K562 (cell line): ENCODE measurements around the gene CCL20. TPM values are rescaled to one million over a fixed set of nuclear protein-coding genes. Genes with fewer than 3 reads are reported as not detected.

Source experiments
- ATAC-seq: fragments of 200-7000 bp; cut with Tn5 transposase; 3 replicates; pipeline ENCODE4 v1.9.1; 2020; ENCODE audit warnings: moderate library complexity
- BruUV-seq: library from RNA; stranded (reverse); fragments of 400-500 nt; replicated peaks from 2 replicates; lab custom pipeline; 2021; lab: Mats Ljungman, UMichigan
- CTCF ChIA-PET: fragments of 300-600 bp; formaldehyde crosslinking; extraction: SDS; loops from one replicate; lab custom pipeline; 2021; ENCODE audit warnings: low intra/inter-chr PET ratio; lab: Yijun Ruan, JAX
- POLR2A ChIA-PET: fragments of 300-600, 350-650 bp; sonication (Branson Sonifier 250); formaldehyde crosslinking; extraction: SDS; loops from one replicate; lab custom pipeline; 2021; ENCODE audit warnings: antibody characterized with exemption, inconsistent platforms; lab: Yijun Ruan, JAX
- DNase-seq, 4 experiments: peaks; one replicate each; pipeline versions ENCODE4 v3.0.0 to v3.0.0-alpha.2; 2011 to 2018; ENCODE audit warnings: low spot score in 3 of 4, mixed read lengths in 3 of 4; ENCODE audit errors: extremely low read depth in 1 of 4
- FAIRE-seq: peaks from 2 replicates; lab custom pipeline; 2011; peaks lifted over from hg19 to GRCh38; lab: Jason Lieb, UNC
- H2AFZ ChIP-seq: 2 replicates; pipeline ENCODE4 v1.6.0; 2011; ENCODE audit warnings: low read depth, low read length, control low read depth, inconsistent platforms
- H3K27ac ChIP-seq: fragments of 200-600 bp; 3 replicates; pipeline ENCODE4 v1.8.0; 2011; ENCODE audit warnings: low read depth, mild to moderate bottlenecking, control low read depth, inconsistent platforms, low read length, moderate library complexity, mixed read lengths; ENCODE audit errors: extremely low read depth
- H3K27me3 ChIP-seq, 2 experiments: fragments of 300-600 bp in 1 of 2; 2 replicates in 1 of 2; 3 replicates in 1 of 2; pipeline versions ENCODE4 v1.6.0 to v1.8.0; 2011; ENCODE audit warnings: inconsistent platforms in 2 of 2, low read length in 2 of 2, mild to moderate bottlenecking in 1 of 2, mixed read lengths in 1 of 2, moderate library complexity in 1 of 2; ENCODE audit not compliant: control insufficient read depth in 2 of 2, insufficient read depth in 2 of 2
- H3K36me3 ChIP-seq: fragments of 300-600 bp; 3 replicates; pipeline ENCODE4 v1.8.0; 2011; ENCODE audit warnings: mild to moderate bottlenecking, low read length, inconsistent platforms; ENCODE audit not compliant: control insufficient read depth, insufficient read depth
- H3K4me1 ChIP-seq, 2 experiments: fragments of 200-600 bp in 1 of 2; replicated peaks in 1 of 2; 2 replicates in 1 of 2; 3 replicates in 1 of 2; pipeline versions ENCODE4 v1.5.1 to v1.8.0; 2011; ENCODE audit warnings: inconsistent platforms in 2 of 2, low read length in 2 of 2, mild to moderate bottlenecking in 1 of 2, mixed read lengths in 1 of 2, moderate library complexity in 1 of 2; ENCODE audit not compliant: control insufficient read depth in 2 of 2, insufficient read depth in 2 of 2
- H3K4me2 ChIP-seq: 2 replicates; pipeline ENCODE4 v1.6.1; 2011; ENCODE audit warnings: low read length, control low read depth, inconsistent platforms, mixed read lengths; ENCODE audit not compliant: insufficient read depth
- H3K4me3 ChIP-seq: fragments of 200-600 bp; sonication (generic), shearing (Covaris generic); 2 replicates; pipeline ENCODE4 v1.5.1; 2016; ENCODE audit warnings: control low read depth, inconsistent platforms
- H3K79me2 ChIP-seq: fragments of 200-600 bp; 3 replicates; pipeline ENCODE4 v1.8.0; 2011; ENCODE audit warnings: low read length, inconsistent platforms; ENCODE audit not compliant: control insufficient read depth, insufficient read depth
- H3K9ac ChIP-seq, 2 experiments: 2 replicates each; pipeline versions ENCODE4 v1.6.0 to v1.6.1; 2011; ENCODE audit warnings: low read depth in 2 of 2, low read length in 2 of 2, control low read depth in 1 of 2, inconsistent platforms in 1 of 2, mild to moderate bottlenecking in 1 of 2, mixed read lengths in 1 of 2; ENCODE audit not compliant: insufficient read depth in 1 of 2
- H3K9me1 ChIP-seq: one replicate; pipeline ENCODE4 v1.6.0; 2011; ENCODE audit warnings: inconsistent platforms, mild to moderate bottlenecking, low read length, moderate library complexity; ENCODE audit not compliant: control insufficient read depth, insufficient read depth
- H3K9me3 ChIP-seq: replicated peaks from 2 replicates; pipeline ENCODE4 v1.5.1; 2011; ENCODE audit warnings: low read depth, low read length, inconsistent platforms; ENCODE audit not compliant: control insufficient read depth, insufficient read depth
- H4K20me1 ChIP-seq: replicated peaks from 2 replicates; pipeline ENCODE4 v1.6.1; 2011; ENCODE audit warnings: low read length, inconsistent platforms, mixed read lengths; ENCODE audit not compliant: control insufficient read depth, insufficient read depth
- CREB3L1 ChIP-seq: fragments of 450-650 bp; IDR thresholded peaks from 2 replicates; pipeline ENCODE4 v1.6.1; 2014; ENCODE audit warnings: low read depth, mild to moderate bottlenecking, moderate library complexity, borderline replicate concordance
- HMG20B ChIP-seq: fragments of 250-450 bp; sonication (Bioruptor Pico); IDR thresholded peaks from 2 replicates; pipeline ENCODE4 v1.5.0; 2021; ENCODE audit warnings: mild to moderate bottlenecking
- MYNN ChIP-seq, 2 experiments: sonication (generic); formaldehyde crosslinking in 1 of 2; IDR thresholded peaks; 2 replicates each; pipeline versions ENCODE4 v1.5.0 to v1.6.1; 2016 to 2020; ENCODE audit warnings: antibody characterized with exemption in 1 of 2, missing genetic modification reagents in 1 of 2
- PKNOX1 ChIP-seq: fragments of 450-650 bp; IDR thresholded peaks from 2 replicates; pipeline ENCODE4 v1.6.1; 2016
- TAF15 ChIP-seq: fragments of 200-400 bp; formaldehyde crosslinking; IDR thresholded peaks from 2 replicates; pipeline ENCODE4 v1.6.1; 2017; ENCODE audit warnings: mild to moderate bottlenecking, low read depth, low read length, moderate library complexity
- TARDBP ChIP-seq: fragments of 450-650 bp; IDR thresholded peaks from 2 replicates; pipeline ENCODE4 v1.6.1; 2016
- TRIM28 ChIP-seq: fragments of 450-650 bp; IDR thresholded peaks from 2 replicates; pipeline ENCODE4 v1.6.1; 2017
- VEZF1 ChIP-seq: fragments of 200-800 bp; sonication (Bioruptor generic); IDR thresholded peaks from 2 replicates; pipeline ENCODE4 v1.6.1; 2017; ENCODE audit warnings: missing genetic modification characterization, missing compliant biosample characterization
- YY1 ChIP-seq, 3 experiments: IDR thresholded peaks; 2 replicates each; pipeline ENCODE4 v1.6.1; 2011; ENCODE audit warnings: low read length in 2 of 3, mild to moderate bottlenecking in 2 of 3, moderate library complexity in 2 of 3, borderline replicate concordance in 1 of 3, control low read depth in 1 of 3, low read depth in 1 of 3; ENCODE audit not compliant: insufficient read depth in 3 of 3, insufficient replicate concordance in 2 of 3, control insufficient read depth in 1 of 3, insufficient read length in 1 of 3; ENCODE audit errors: extremely low read depth in 1 of 3
- ZNF140 ChIP-seq: fragments of 250-450 bp; sonication (Bioruptor Pico); IDR thresholded peaks from 2 replicates; pipeline ENCODE4 v1.8.0; 2021; ENCODE audit warnings: moderate library complexity, mild to moderate bottlenecking, inconsistent platforms
- ZNF699 ChIP-seq: fragments of 250-450 bp; sonication (Bioruptor Pico); IDR thresholded peaks from 2 replicates; pipeline ENCODE4 v1.8.0; 2021; ENCODE audit warnings: mild to moderate bottlenecking, moderate library complexity; ENCODE audit not compliant: insufficient replicate concordance
- WGBS: fragments of 100-300 bp; shearing (Covaris generic); methylation state at CpG from one replicate; pipeline ENCODE4 v1.1.6; 2016; ENCODE audit warnings: low coverage, mixed read lengths; ENCODE audit not compliant: insufficient coverage; ENCODE audit errors: missing lambda C conversion rate; 5-methylcytosine and 5-hydroxymethylcytosine counted together
- in situ Hi-C: fragments of 300-500 bp; cut with MboI; formaldehyde crosslinking; loops from 4 replicates; pipeline ENCODE4 v1.15.0; 2018; ENCODE audit warnings: inconsistent platforms, mixed read lengths
- intact Hi-C: fragments of 100-400 bp; cut with micrococcal nuclease; formaldehyde crosslinking; loops from 2 replicates; pipeline ENCODE4 v1.14.2; 2022
- polyA plus RNA-seq, 8 experiments: library from polyadenylated mRNA; depleted of rRNA in 4 of 8; stranded (reverse) in 5 of 8; unstranded in 3 of 8; fragments of >200 nt; fragmentation: Nextera tagmentation in 2 of 8; fragmentation: Illumina TruSeq in 1 of 8; extraction: Ambion mirVana in 2 of 8; extraction: Trizol in 1 of 8; gene quantifications; 2 replicates each; pipeline versions ENCODE4 v1.2.1 to v1.2.3, GENCODE V29; 2011 to 2014; ENCODE audit warnings: inconsistent platforms in 1 of 8, missing spikeins in 1 of 8
- total RNA-seq, 7 experiments: library from RNA; depleted of rRNA in 6 of 7; stranded (reverse); fragments of >200 nt in 6 of 7; fragmentation: Illumina TruSeq in 2 of 7; extraction: Trizol in 2 of 7; gene quantifications; 2 replicates each; pipeline versions ENCODE4 v1.2.1 to v1.2.3, GENCODE V29; 2011 to 2021; ENCODE audit warnings: low replicate concordance in 1 of 7

The CCL20 gene
- total and polyA plus RNA-seq, 9 of the 15 experiments (the other 6 are each of a cell fraction or from before 2014, with no cell fraction given) = 0.29 TPM; not detected in 8

GRCh38 chr2:227856697-227857096, 43.1 kb downstream of the CCL20 start:
- intact Hi-C loops = no loop called here
- no peak for ATAC-seq
- no peak for TF ChIP-seq ZNF699 (CRISPR knock-in tag)
- TF ChIP-seq TRIM28 = no peak
- no peak for TF ChIP-seq CREB3L1
- no peak for TF ChIP-seq TAF15
- no peak for TF ChIP-seq YY1 (IDR thresholded peaks at IDR 0.05; ENCODE audit: borderline replicate concordance in 1 of 3, control insufficient read depth in 1 of 3, extremely low read depth in 1 of 3, insufficient read depth in 3 of 3, insufficient read length in 1 of 3, insufficient replicate concordance in 2 of 3, low read depth in 1 of 3, low read length in 2 of 3)
- no peak for TF ChIP-seq PKNOX1
- no peak for TF ChIP-seq TARDBP
- TF ChIP-seq HMG20B (CRISPR knock-in tag) = no peak
- no peak for TF ChIP-seq VEZF1 (CRISPR knock-in tag)
- TF ChIP-seq MYNN (IDR thresholded peaks at IDR 0.05) = no peak
- TF ChIP-seq MYNN (CRISPR knock-in tag; IDR thresholded peaks at IDR 0.05) = no peak
- TF ChIP-seq ZNF140 (CRISPR knock-in tag) = no peak
- TF ChIP-seq, all 486 proteins: peak for 0
- no peaks in the 10 kb centered on the region for H3K9me1 ChIP-seq
- no peak overlapping the region for H3K4me3 ChIP-seq
- H3K9ac ChIP-seq = no peak overlapping the region
- no peak for FAIRE-seq
- ChIA-PET POLR2A (no interaction called here), CTCF (no interaction called here)
- WGBS = 0% methylated on average over 2 of the region's 2 CpGs
- H3K9me3 ChIP-seq = no peaks in the 10 kb centered on the region
- H2AFZ ChIP-seq = no peak overlapping the region
- H3K4me1 ChIP-seq = no peaks in the 10 kb centered on the region
- H3K79me2 ChIP-seq = no peaks in the 10 kb centered on the region
- no peaks in the 10 kb centered on the region for H3K36me3 ChIP-seq
- in situ Hi-C loops = no loop called here
- no peaks in the 10 kb centered on the region for H3K27me3 ChIP-seq
- H3K27ac ChIP-seq = no peak overlapping the region
- DNase-seq = no peak
- H3K4me2 ChIP-seq = no peak overlapping the region
- no peaks in the 10 kb centered on the region for H4K20me1 ChIP-seq
- no TSS peak for BruUV-seq
